SJCRH30 (cell line): ENCODE measurements around the gene GRK6. TPM values are rescaled to one million over a fixed set of nuclear protein-coding genes. Genes with fewer than 3 reads are reported as not detected.

Experiments
- DNase-seq, 2 experiments: peaks; one replicate each; pipeline ENCODE4 v3.0.0-alpha.2; 2015 to 2020
- H3K27ac ChIP-seq: fragments of 250-450 bp; sonication (Bioruptor Pico); 2 replicates; pipeline ENCODE4 v1.5.1; 2020; ENCODE audit warnings: mild to moderate bottlenecking, moderate library complexity
- H3K27me3 ChIP-seq: fragments of 250-450 bp; sonication (Bioruptor Pico); 2 replicates; pipeline ENCODE4 v1.5.1; 2020; ENCODE audit warnings: mild to moderate bottlenecking, moderate library complexity
- H3K36me3 ChIP-seq: fragments of 250-450 bp; sonication (Bioruptor Pico); 2 replicates; pipeline ENCODE4 v1.5.1; 2020; ENCODE audit warnings: mild to moderate bottlenecking, moderate library complexity
- H3K4me1 ChIP-seq: fragments of 250-450 bp; sonication (Bioruptor Pico); 2 replicates; pipeline ENCODE4 v1.5.1; 2020; ENCODE audit warnings: mild to moderate bottlenecking, moderate library complexity
- H3K4me3 ChIP-seq: fragments of 250-450 bp; sonication (Bioruptor Pico); 2 replicates; pipeline ENCODE4 v1.5.1; 2020; ENCODE audit warnings: mild to moderate bottlenecking, moderate library complexity
- H3K9me3 ChIP-seq: fragments of 250-450 bp; sonication (Bioruptor Pico); replicated peaks from 2 replicates; pipeline ENCODE4 v1.5.1; 2020; ENCODE audit warnings: mild to moderate bottlenecking, moderate library complexity
- total RNA-seq: library from RNA; depleted of rRNA; stranded (reverse); fragments of >200 nt; shearing (Covaris generic); gene quantifications from 2 replicates; pipeline ENCODE4 v1.2.3, GENCODE V29; 2014

Gene GRK6
- total RNA-seq, 1 experiment from 2014 or later = 48.4 TPM

DNA sequence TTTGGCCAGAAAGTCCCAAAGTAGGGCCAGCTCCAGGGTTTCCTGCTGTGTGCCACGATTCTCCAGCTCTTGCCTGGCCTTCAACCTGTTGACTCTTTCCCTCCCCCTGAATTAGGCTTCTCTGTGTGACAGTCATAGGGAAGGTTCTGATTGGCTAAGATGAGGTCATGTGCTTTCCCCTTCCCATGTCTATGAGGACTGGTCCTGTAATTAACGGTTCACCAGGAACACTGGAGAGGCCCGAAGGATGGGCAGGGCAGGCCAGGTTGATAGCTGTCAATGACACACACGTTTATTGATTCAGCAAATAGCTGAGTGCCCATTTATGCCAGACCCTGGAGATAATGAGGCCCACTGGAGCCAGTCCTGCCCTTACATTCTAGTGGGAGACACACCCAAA lies 11.1 kb downstream of the GRK6 start:
- H3K27me3 ChIP-seq = no peaks in the 10 kb centered on the region
- DNase-seq = no peak
- no peak overlapping the region for H3K27ac ChIP-seq
- peaks cover 53% of the 10 kb centered on the region for H3K36me3 ChIP-seq
- no peak overlapping the region for H3K4me3 ChIP-seq
- no peaks in the 10 kb centered on the region for H3K9me3 ChIP-seq
- no peaks in the 10 kb centered on the region for H3K4me1 ChIP-seq

DNA sequence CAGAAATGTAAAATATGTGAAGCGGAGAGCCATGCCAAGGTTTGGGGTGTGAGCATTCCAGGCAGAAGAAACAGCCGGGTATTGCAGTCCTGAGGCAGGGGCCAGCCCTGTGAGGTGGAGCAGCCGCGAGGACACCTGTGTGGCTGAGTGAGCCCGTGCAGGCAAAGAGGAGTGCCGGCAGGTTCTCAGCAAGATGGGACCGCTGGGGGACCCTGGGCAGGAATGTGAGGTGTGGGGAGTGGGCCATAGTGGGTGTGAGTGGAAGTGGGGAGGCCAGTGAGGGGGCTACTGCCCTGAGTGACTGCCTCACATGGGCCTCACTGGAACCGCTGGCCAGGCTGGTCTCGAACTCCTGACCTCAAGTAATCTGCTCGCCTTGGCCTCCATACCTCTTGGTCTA lies 12.0 kb downstream of the GRK6 start:
- no peaks in the 10 kb centered on the region for H3K4me1 ChIP-seq
- H3K27me3 ChIP-seq = no peaks in the 10 kb centered on the region
- H3K27ac ChIP-seq = no peak overlapping the region
- no peaks in the 10 kb centered on the region for H3K9me3 ChIP-seq
- peaks cover 44% of the 10 kb centered on the region for H3K36me3 ChIP-seq
- DNase-seq = no peak
- no peak overlapping the region for H3K4me3 ChIP-seq

DNA sequence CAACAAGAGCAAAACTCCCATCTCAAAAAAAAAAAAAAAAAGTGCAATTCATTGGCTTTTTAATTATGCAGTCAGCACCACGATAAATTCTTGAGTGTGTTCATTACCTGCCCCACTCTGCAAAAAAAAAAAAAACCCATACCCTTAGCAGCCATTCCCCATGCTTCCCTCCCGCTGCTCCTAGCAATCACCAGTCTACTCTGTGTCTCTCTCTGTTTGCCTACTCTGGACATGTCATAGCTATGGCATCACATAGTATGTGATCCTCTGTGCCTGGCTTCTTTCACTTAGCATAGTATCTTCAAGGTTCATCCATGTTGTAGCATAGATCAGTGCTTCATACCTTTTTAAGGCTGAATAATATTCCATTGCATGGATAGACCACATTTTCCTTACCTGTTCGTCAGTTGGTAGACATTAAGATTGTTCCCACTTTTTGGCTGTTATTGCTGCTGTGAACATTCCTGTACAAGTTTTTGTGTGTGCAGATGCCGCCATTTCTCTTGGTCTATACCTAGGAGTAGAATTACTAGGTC lies 13.1 kb downstream of the GRK6 start:
- no peak overlapping the region for H3K27ac ChIP-seq
- DNase-seq = no peak
- H3K4me1 ChIP-seq = no peaks in the 10 kb centered on the region
- peaks cover 45% of the 10 kb centered on the region for H3K36me3 ChIP-seq
- H3K4me3 ChIP-seq = no peak overlapping the region
- no peaks in the 10 kb centered on the region for H3K27me3 ChIP-seq
- no peaks in the 10 kb centered on the region for H3K9me3 ChIP-seq

DNA sequence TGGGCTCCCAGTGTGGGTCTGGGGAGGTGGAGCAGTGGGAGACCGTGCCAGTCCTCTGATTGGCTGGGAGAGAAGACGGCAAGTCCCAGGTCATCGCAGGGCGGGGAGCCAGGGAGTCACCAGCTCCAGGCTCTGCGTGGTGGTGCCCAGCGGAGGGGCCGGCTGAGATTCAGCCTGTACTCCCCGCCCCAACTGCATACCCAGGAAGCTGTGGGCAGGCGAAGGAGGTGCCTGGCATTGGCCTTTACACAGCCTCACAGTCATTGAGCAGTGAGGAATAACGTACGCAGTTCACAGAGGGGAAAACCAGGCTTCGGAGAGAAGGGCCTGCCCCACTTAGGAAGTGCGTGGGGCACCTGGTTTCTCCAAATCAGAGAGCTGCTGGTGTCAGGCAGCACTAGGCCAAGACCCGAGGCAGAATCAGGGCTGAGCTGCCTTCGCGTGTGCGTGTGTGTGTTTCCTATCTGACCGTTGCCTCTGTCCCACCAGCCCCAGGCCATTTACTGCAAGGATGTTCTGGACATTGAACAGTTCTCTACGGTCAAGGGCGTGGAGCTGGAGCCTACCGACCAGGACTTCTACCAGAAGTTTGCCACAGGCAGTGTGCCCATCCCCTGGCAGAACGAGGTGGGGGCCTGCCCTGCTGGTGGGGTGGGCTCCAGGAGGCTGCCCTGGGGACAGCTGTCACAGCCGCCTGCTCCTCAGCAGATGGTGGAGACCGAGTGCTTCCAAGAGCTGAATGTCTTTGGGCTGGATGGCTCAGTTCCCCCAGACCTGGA lies 13.9 kb downstream of the GRK6 start:
- H3K36me3 ChIP-seq = peaks cover 42% of the 10 kb centered on the region
- no peak overlapping the region for H3K4me3 ChIP-seq
- DNase-seq = no peak
- H3K4me1 ChIP-seq = no peaks in the 10 kb centered on the region
- H3K27ac ChIP-seq = no peak overlapping the region
- H3K9me3 ChIP-seq = no peaks in the 10 kb centered on the region
- H3K27me3 ChIP-seq = no peaks in the 10 kb centered on the region

DNA sequence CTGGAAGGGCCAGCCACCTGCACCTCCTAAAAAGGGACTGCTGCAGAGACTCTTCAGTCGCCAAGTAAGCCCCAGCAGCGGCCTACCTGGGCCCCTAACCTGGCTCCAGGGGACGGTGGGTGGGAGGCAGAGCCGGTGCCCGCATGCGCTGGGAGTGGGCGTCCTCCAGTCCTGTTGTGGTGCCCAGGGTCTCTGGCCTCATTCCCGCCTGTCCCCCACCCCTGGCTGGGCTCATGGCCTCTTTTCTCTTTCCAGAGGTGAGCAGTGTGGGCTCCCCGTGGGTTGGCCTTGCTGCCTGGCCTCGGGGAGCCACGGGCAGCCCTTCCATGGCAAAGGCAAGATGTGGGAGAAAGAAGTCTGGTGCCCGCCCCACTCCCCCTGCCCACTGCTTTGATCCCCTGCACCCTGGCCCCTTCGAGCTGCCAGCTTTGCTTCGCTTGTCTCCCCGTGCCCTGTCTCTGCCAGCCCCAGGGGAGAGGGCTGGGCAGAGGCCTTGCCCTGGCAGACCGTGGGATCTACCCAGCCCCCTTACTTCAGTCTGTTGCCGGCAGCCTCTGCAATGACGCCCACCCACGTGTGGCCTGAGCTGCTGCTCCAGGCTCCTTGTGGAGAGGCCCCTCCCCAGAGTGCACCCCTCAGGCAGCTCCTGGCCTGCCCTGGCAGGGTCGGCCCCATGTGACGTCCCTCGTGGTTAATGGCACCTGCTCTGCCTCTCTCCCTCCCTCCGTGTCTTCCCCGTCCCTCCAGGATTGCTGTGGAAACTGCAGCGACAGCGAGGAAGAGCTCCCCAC lies 14.7 kb downstream of the GRK6 start:
- H3K36me3 ChIP-seq = peaks cover 36% of the 10 kb centered on the region
- no peaks in the 10 kb centered on the region for H3K27me3 ChIP-seq
- no peak overlapping the region for H3K4me3 ChIP-seq
- DNase-seq = no peak
- H3K27ac ChIP-seq = no peak overlapping the region
- H3K4me1 ChIP-seq = 0 out of 2 replicates have a peak, but pooled peaks cover 2% of the 10 kb centered on the region
- no peaks in the 10 kb centered on the region for H3K9me3 ChIP-seq

DNA sequence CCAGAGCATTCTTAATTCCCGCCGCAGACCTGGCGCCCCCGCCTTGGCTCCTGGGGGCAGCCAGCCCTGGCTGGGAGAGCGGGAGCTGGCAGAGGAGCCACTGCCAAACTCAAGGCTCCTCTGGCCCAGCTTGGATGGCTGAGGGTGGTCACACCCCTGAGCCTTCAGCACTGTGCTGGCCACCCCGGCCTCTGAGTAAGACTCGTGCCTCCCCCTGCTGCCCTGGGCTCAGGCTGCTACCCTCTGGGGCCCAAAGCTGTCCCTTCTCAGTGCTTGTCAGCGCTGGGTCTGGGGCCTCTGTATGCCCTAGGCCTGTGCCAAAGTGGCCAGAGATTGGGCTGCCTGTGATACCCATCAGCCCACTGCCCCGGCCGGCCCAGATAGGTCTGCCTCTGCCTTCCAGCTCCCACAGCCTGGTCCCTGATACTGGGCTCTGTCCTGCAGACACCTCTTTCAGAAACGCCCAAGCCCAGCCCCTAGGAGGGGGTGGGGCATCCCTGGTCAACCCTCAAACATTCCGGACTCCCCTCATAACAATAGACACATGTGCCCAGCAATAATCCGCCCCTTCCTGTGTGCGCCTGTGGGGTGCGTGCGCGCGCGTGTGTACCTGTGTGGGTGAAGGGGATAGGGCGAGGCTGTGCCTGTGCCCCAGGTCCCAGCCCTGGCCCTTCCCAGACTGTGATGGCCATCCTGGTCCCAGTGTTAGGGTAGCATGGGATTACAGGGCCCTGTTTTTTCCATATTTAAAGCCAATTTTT lies 15.8 kb downstream of the GRK6 start:
- DNase-seq = no peak
- H3K27me3 ChIP-seq = no peaks in the 10 kb centered on the region
- H3K27ac ChIP-seq = no peak overlapping the region
- H3K4me1 ChIP-seq = 0 out of 2 replicates have a peak, but pooled peaks cover 2% of the 10 kb centered on the region
- H3K9me3 ChIP-seq = no peaks in the 10 kb centered on the region
- peaks cover 27% of the 10 kb centered on the region for H3K36me3 ChIP-seq
- H3K4me3 ChIP-seq = no peak overlapping the region

DNA sequence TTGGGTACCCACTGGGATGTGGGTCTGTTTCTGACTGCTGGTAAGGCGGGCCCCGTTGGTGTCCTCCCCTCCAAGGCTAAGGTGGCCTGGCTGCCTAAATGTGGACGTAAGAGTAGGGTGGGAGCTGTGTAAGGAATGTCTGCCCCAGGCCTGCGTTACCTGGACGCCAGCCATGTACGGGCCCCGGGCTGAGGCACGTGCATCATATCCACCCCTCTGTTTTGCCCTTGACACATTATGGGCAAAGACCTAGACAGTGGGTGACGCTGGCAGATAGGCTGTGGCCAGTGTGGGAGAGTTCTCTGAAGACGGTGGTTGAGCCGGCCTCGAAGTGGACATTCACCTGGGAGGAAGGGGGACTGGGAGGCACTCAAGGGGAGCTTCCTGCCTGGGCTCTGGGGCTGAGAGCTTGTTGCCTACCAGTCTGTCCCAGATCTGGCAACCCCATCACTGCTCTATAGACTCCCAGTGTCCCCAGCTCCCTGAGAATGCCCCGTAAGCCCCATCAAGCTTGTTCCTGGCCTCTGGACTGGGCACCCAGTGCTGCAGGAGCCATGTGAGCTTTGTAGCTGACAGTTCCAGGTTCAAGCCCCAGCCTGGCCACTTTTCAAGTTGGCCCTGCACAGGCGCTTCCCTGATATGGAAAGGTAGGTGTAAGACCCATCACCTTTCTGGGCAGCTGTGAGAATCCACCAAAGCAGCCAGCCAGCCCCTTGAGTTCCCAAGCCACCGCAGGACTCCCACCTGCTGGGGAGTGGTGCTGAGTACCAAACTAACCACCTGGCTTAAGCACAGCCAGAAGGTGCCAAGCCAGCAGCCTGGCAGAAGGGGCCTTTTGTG lies 16.9 kb downstream of the GRK6 start:
- H3K27me3 ChIP-seq = no peaks in the 10 kb centered on the region
- peaks cover 21% of the 10 kb centered on the region for H3K36me3 ChIP-seq
- DNase-seq = no peak

DNA sequence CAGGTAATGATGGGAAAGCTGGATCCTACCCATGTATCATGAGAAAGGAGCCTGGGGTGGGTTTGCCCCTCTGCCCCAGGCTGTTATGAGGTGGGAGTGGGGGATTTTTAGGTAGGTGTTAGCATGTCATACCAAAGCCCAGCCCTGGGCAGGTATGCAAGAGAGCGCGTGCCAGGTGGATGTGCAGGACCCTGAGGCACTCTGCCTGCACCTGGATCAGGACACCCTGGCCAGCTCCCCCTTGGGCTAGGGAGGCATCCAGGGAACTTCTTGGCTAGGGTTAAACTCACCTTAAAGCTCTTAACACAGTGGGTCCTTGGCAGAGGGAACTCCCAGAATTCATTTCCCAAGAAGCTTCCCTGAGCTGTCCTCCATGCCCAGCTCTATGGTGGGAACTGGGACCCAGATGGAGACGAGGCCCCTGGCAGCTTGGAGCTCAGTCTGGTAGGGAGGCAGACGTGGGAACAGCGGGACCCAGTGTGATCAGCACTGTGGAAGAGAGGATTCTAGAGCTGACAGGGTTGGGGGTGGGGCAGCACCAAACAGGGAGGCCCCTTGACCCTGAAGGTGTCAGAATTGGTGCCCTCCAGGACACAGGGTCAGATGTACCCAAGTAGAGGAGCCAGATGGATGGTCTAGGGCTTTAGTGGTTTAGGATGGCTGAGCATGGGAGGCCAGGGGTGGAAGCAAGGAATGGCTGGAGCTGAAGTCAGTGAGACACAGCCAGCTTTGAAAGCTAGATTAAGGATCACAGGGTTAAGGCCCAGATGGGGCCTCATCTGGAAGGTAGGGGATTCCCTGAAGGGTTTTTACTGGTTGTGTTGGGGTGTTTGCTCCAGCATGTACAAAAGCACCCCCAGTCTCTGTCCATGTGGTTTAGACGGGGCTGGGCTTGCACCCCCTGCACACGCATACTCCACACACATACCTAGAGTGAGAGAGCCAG lies 17.9 kb downstream of the GRK6 start:
- Histone ChIP-seq H3K27me3 (no peaks in the 10 kb centered on the region), H3K4me1 (peaks cover 12% of the 10 kb centered on the region), H3K4me3 (no peak overlapping the region), H3K9me3 (no peaks in the 10 kb centered on the region), H3K36me3 (peaks cover 15% of the 10 kb centered on the region), H3K27ac (no peak overlapping the region)
- DNase-seq = no peak

More for the DNA sequence above, 16.9 kb downstream of the GRK6 start:
- no peak overlapping the region for H3K27ac ChIP-seq
- H3K4me3 ChIP-seq = no peak overlapping the region
- no peaks in the 10 kb centered on the region for H3K9me3 ChIP-seq
- peaks cover 8% of the 10 kb centered on the region for H3K4me1 ChIP-seq

DNA sequence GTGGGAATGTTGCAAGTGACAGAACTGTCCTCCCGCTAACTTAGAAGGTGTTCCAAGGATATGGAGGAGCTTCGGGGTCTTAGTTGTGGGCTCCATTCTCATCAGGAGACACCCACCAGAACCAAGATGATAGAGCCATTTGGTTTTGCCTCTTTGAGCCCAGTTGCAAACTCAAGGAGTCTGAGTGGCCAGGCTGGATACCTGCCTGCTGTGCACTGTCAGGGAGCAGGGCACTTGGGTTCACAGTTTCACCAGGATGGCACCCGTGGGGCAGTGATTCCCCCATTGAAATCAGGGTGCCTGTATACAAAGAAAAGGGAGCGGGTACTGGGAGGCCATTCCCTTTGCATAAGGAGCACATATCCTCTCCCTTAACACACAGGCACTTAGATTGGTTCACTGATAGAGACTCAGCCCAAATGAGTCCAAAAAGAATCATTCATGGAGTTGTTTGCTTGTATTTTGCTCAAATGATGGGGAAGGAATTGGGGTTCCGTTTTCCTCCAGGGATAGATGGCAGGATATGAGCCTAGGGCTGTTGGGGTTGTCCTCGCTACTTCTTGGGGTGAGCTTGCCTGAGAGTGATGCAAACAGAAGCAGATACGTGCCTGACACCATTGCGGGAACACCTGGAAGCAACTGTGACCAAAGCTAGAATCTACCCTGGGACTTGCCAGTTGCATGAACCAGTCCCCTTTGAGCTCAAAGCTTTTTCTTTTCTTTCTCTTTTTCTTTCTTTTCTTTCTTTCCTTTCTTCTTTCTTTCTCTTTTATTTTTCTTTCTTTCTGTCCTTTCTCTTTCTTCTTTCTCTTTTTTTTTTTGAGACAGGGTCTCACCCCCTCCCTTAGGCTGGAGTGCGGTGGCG lies 18.8 kb downstream of the GRK6 start:
- H3K9me3 ChIP-seq = no peaks in the 10 kb centered on the region
- H3K4me3 ChIP-seq = no peak overlapping the region
- H3K36me3 ChIP-seq = peaks cover 12% of the 10 kb centered on the region; the same call in 1 of the 2 replicates
- no peak overlapping the region for H3K27ac ChIP-seq
- no peak for DNase-seq
- peaks cover 12% of the 10 kb centered on the region for H3K4me1 ChIP-seq
- no peaks in the 10 kb centered on the region for H3K27me3 ChIP-seq

DNA sequence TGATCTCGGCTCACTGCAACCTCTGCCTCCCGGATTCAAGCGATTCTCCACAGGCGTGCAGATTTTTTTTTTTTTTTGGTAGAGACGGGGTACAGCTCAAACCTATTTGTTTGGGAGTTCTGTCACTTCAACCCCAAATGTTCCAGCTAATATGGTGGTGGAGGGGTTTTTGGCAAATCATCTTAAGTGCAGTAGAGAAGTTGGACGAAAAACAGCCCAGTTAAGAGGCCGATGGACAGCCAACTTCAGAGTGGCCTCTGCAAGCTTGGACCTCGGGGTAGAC lies 19.4 kb downstream of the GRK6 start:
- no peak for DNase-seq
- H3K4me1 ChIP-seq = peaks cover 12% of the 10 kb centered on the region
- no peak overlapping the region for H3K27ac ChIP-seq
- H3K36me3 ChIP-seq = peaks cover 12% of the 10 kb centered on the region; the same call in 1 of the 2 replicates
- peak overlapping the region; percentile 76 for H3K4me3 ChIP-seq
- no peaks in the 10 kb centered on the region for H3K27me3 ChIP-seq
- no peaks in the 10 kb centered on the region for H3K9me3 ChIP-seq

DNA sequence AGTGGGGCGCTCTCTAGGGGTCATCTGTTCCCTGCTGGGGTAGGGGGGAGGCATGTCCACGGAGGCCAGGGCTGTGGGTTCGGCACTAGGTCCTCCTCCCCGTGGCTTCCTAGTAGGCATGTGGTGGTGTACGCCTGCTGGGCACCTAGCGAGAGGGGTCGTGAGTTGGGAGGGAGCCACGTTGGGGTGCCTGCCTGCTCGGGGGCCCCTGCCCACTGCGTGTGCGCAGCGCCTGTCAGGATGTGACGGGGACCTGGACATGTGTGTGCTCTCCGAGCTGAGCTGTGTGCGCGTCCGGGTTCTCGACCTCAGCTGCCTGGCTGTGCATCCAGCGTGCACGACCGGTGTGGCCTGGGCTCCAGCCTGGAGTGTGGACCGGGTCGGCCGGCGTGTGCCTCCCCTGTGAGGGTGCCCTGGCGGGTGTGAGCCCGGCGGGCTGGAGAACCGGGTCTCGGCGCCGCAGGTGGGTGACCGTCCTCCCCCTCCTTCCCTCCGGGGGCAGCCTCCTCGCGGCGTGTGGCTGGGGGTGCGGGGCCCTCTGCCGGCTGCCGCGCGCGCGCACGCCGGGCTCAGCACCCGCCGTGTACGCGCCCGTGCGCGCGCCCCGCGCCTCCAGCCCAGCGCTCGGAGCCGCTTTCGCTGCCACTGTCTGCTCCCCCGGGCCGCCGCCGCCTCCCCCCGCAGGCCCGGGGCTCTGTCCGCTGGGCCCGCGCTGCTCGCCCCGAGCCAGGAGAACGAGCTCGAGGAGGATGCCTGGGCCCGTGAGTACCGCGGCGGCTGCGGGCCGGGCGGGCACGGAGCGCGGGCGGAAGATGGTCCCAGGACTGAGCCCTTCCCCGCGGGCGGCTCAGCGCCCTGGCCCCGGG lies 20.0 kb downstream of the GRK6 start, which contains the start of gene PRR7:
TSS of gene PRR7 (plus strand) at position 615 of the 866 bp plus-strand sequence. CDS start 8,254 bp downstream, outside the sequence.
- no peaks in the 10 kb centered on the region for H3K9me3 ChIP-seq
- peak; percentile 72 to 79 for DNase-seq
- peak within 1 kb of the TSS; percentile 75 for H3K27ac ChIP-seq
- H3K36me3 ChIP-seq = peaks cover 12% of the 10 kb centered on the region; the same call in 1 of the 2 replicates
- H3K4me1 ChIP-seq = peaks cover 12% of the 10 kb centered on the region
- peak within 1 kb of the TSS; percentile 76 for H3K4me3 ChIP-seq
- H3K27me3 ChIP-seq = no peaks in the 10 kb centered on the region
